B cell (primary cell): ENCODE measurements around the gene KRT12. TPM values are rescaled to one million over a fixed set of nuclear protein-coding genes. Genes with fewer than 3 reads are reported as not detected.

Source experiments
- ATAC-seq: fragments of 200-7000 bp; cut with Tn5 transposase; one replicate; pipeline ENCODE4 v1.10.0; 2021; ENCODE audit warnings: low read depth, mild to moderate bottlenecking, moderate number of reproducible peaks, moderate library complexity
- CTCF ChIA-PET: fragments of 350-600 bp; sonication (Branson Sonifier 250); formaldehyde crosslinking; loops from one replicate; lab custom pipeline; 2021; ENCODE audit warnings: antibody characterized with exemption, inconsistent platforms; lab: Charles Lee
- POLR2A ChIA-PET: fragments of 350-600 bp; sonication (Branson Sonifier 250); formaldehyde crosslinking; loops from one replicate; lab custom pipeline; 2021; ENCODE audit warnings: antibody characterized with exemption; lab: Charles Lee
- DNase-seq: peaks from one replicate; pipeline ENCODE4 v3.0.0; 2013
- H2AFZ ChIP-seq: 2 replicates; pipeline ENCODE4 v1.6.1; 2012; ENCODE audit warnings: mild to moderate bottlenecking, low read depth, low read length; ENCODE audit not compliant: insufficient read depth, poor library complexity, severe bottlenecking
- H3K27ac ChIP-seq, 2 donors: 1 replicate in 1 of 2; 2 replicates in 1 of 2; pipeline ENCODE4 v1.5.1; 2012 to 2013; ENCODE audit warnings: low read length in 2 of 2, mild to moderate bottlenecking in 2 of 2, moderate library complexity in 1 of 2
- H3K27me3 ChIP-seq, 4 experiments: fragments of 200-600 bp in 1 of 4; sonication (generic) in 1 of 4; replicated peaks in 1 of 4; 1 replicate in 2 of 4; 2 replicates in 2 of 4; pipeline versions ENCODE4 v1.6.1 to v1.7.0; 2013 to 2016; ENCODE audit warnings: low read length in 3 of 4, mild to moderate bottlenecking in 2 of 4, mixed read lengths in 1 of 4, moderate library complexity in 1 of 4; ENCODE audit not compliant: insufficient read depth in 4 of 4, control insufficient read depth in 3 of 4; ENCODE audit errors: control extremely low read depth in 1 of 4
- H3K36me3 ChIP-seq, 2 experiments: replicated peaks in 1 of 2; 1 replicate in 1 of 2; 2 replicates in 1 of 2; pipeline versions ENCODE4 v1.6.1 to v1.7.1; 2013; ENCODE audit warnings: low read length in 1 of 2; ENCODE audit not compliant: insufficient read depth in 2 of 2, control insufficient read depth in 1 of 2; ENCODE audit errors: control extremely low read depth in 1 of 2, extremely low read depth in 1 of 2
- H3K4me1 ChIP-seq, 2 donors: fragments of 200-600 bp in 1 of 2; sonication (generic) in 1 of 2; 1 replicate in 1 of 2; 2 replicates in 1 of 2; pipeline versions ENCODE4 v1.5.1 to v1.6.1; 2013 to 2017; ENCODE audit warnings: low read length in 2 of 2; ENCODE audit not compliant: control insufficient read depth in 2 of 2, insufficient read depth in 2 of 2
- H3K4me2 ChIP-seq: replicated peaks from 2 replicates; pipeline ENCODE3; 2012; ENCODE audit warnings: mild to moderate bottlenecking, low read depth, low read length; ENCODE audit not compliant: poor library complexity, severe bottlenecking
- H3K4me3 ChIP-seq, 5 experiments: fragments of 200-600 bp in 1 of 5; sonication (generic) in 1 of 5; 1 replicate in 3 of 5; 2 replicates in 2 of 5; pipeline versions ENCODE4 v1.5.1 to v1.7.0; 2011 to 2016; ENCODE audit warnings: low read length in 4 of 5, mild to moderate bottlenecking in 4 of 5, low read depth in 2 of 5, control low read depth in 1 of 5, moderate library complexity in 1 of 5; ENCODE audit not compliant: insufficient read depth in 1 of 5; ENCODE audit errors: control extremely low read depth in 1 of 5, extremely low read depth in 1 of 5
- H3K79me2 ChIP-seq: fragments of 200-600 bp; sonication (generic); one replicate; pipeline ENCODE4 v1.6.0; 2016; ENCODE audit warnings: low read length; ENCODE audit not compliant: control insufficient read depth, insufficient read depth
- H3K9ac ChIP-seq: fragments of 200-600 bp; sonication (generic); 2 replicates; pipeline ENCODE4 v1.6.1; 2017; ENCODE audit warnings: mild to moderate bottlenecking, low read length, moderate library complexity
- H3K9me3 ChIP-seq, 3 donors: one replicate each; pipeline versions ENCODE4 v1.6.1 to v1.7.1; 2013; ENCODE audit warnings: low read length in 2 of 3; ENCODE audit not compliant: control insufficient read depth in 2 of 3, insufficient read depth in 1 of 3; ENCODE audit errors: control extremely low read depth in 1 of 3
- H4K20me1 ChIP-seq: 2 replicates; pipeline ENCODE4 v1.6.0; 2012; ENCODE audit warnings: mild to moderate bottlenecking, low read length; ENCODE audit not compliant: insufficient read depth, control insufficient read depth, poor library complexity, severe bottlenecking
- H3K27ac Mint-ChIP-seq: one replicate; pipeline ENCODE4 v1.8.0; 2021; ENCODE audit warnings: mixed read lengths
- H3K27me3 Mint-ChIP-seq: one replicate; pipeline ENCODE4 v1.8.0; 2021; ENCODE audit warnings: mixed read lengths
- H3K4me1 Mint-ChIP-seq: one replicate; pipeline ENCODE4 v1.8.0; 2021; ENCODE audit warnings: mixed read lengths
- H3K4me3 Mint-ChIP-seq: one replicate; pipeline ENCODE4 v1.8.0; 2021; ENCODE audit warnings: mixed read lengths
- H3K9me3 Mint-ChIP-seq: one replicate; pipeline ENCODE4 v1.8.0; 2022; ENCODE audit warnings: mixed read lengths; ENCODE audit not compliant: insufficient read depth
- CTCF ChIP-seq: fragments of 200-600 bp; IDR thresholded peaks from one replicate; pipeline ENCODE4 v1.8.0; 2022; ENCODE audit warnings: antibody characterized with exemption, mild to moderate bottlenecking
- EZH2 ChIP-seq: IDR thresholded peaks from 2 replicates; pipeline ENCODE4 v1.6.1; 2012; ENCODE audit warnings: borderline replicate concordance, low read depth, mild to moderate bottlenecking, moderate library complexity, low read length; ENCODE audit not compliant: insufficient read depth, poor library complexity, severe bottlenecking
- WGBS: methylation state at CpG from one replicate; pipeline ENCODE4 v1.1.5; 2013; ENCODE audit warnings: missing lambda C conversion rate; ENCODE audit not compliant: insufficient coverage; 5-methylcytosine and 5-hydroxymethylcytosine counted together
- intact Hi-C: fragments of 100-400 bp; cut with micrococcal nuclease; formaldehyde crosslinking; loops from one replicate; pipeline ENCODE4 v1.10.0; 2022
- polyA plus RNA-seq: library from polyadenylated mRNA; depleted of rRNA; stranded (reverse); fragments of >200 nt; gene quantifications from 2 replicates; pipeline ENCODE4 v1.2.3, GENCODE V29; 2012
- total RNA-seq, 2 donors: library from RNA; stranded (reverse); fragments of 120-200 nt in 1 of 2; gene quantifications; 1 replicate in 1 of 2; 2 replicates in 1 of 2; pipeline versions ENCODE4 v1.2.3 to v1.2.4, GENCODE V29; 2013 to 2022

Gene KRT12
- total and polyA plus RNA-seq, 2 donors (not counting 1 experiment from before 2014, with no cell fraction given): not detected

GRCh38 chr17:40822132-40822812, 44.8 kb downstream of the KRT12 start, which contains the start of gene KRT10:
TSS of gene KRT10 (minus strand) at chr17:40822614. CDS start at chr17:40822585, 29 bp downstream.
- Histone ChIP-seq H3K9me3 (peaks cover 0 to 3% (median 1%) of the 10 kb centered on the region in 3 donors), H3K79me2 (peaks cover 11% of the 10 kb centered on the region), H2AFZ (no peak within 1 kb of the TSS), H3K27me3 (peaks cover 0 to 3% (median 0%) of the 10 kb centered on the region in 4 experiments), H3K27ac (no peak within 1 kb of the TSS), H3K4me1 (peaks cover 8 to 13% of the 10 kb centered on the region in 2 donors), H4K20me1 (no peaks in the 10 kb centered on the region), H3K4me2 (no peak within 1 kb of the TSS), H3K36me3 (peaks cover 0 to 6% of the 10 kb centered on the region in 2 experiments), H3K4me3 (no peak within 1 kb of the TSS), H3K9ac (no peak within 1 kb of the TSS)
- H3K27me3 Mint-ChIP-seq: peaks cover 21% of the 10 kb centered on the region
- ATAC-seq (no peak), DNase-seq (no peak)
- H3K9me3 Mint-ChIP-seq: peaks cover 2% of the 10 kb centered on the region
- 84% methylated on average over 4 of the region's 7 CpGs for WGBS
- ChIA-PET POLR2A (interaction anchor here (0.7 kb wide), 1 partner anchor 389 kb away, joined by 4 read pairs; no protein-coding TSS in a partner anchor), CTCF (interaction anchor here (1.0 to 1.3 kb wide), 2 partner anchors 9 to 16 kb away, joined by 3 read pairs; no protein-coding TSS in a partner anchor)
- intact Hi-C loops: no loop called here
- TF ChIP-seq EZH2 (no peak), CTCF (no peak)
- H3K4me3 Mint-ChIP-seq: no peak within 1 kb of the TSS
- H3K27ac Mint-ChIP-seq: no peak within 1 kb of the TSS
- peaks cover 18% of the 10 kb centered on the region for H3K4me1 Mint-ChIP-seq

GRCh38 chr17:40821536-40821935, 45.5 kb downstream of the KRT12 start:
- intact Hi-C loops: no loop called here
- DNase-seq (no peak), ATAC-seq (no peak)
- Histone ChIP-seq H3K79me2 (peaks cover 10% of the 10 kb centered on the region), H3K4me3 (no peak overlapping the region), H3K4me1 (peaks cover 8 to 13% of the 10 kb centered on the region in 2 donors), H2AFZ (no peak overlapping the region), H3K27ac (no peak overlapping the region), H3K4me2 (no peak overlapping the region), H3K9me3 (peaks cover 0 to 3% (median 1%) of the 10 kb centered on the region in 3 donors), H3K9ac (no peak overlapping the region), H3K36me3 (peaks cover 0 to 12% of the 10 kb centered on the region in 2 experiments), H4K20me1 (no peaks in the 10 kb centered on the region), H3K27me3 (peaks cover 0 to 3% (median 0%) of the 10 kb centered on the region in 4 experiments)
- CTCF ChIA-PET: interaction anchor here (1.3 kb wide), 1 partner anchor 15 kb away, joined by 3 read pairs; no protein-coding TSS in a partner anchor
- H3K27ac Mint-ChIP-seq: no peak overlapping the region
- TF ChIP-seq CTCF (no peak), EZH2 (no peak)
- H3K4me3 Mint-ChIP-seq: no peak overlapping the region
- peaks cover 17% of the 10 kb centered on the region for H3K27me3 Mint-ChIP-seq
- peaks cover 18% of the 10 kb centered on the region for H3K4me1 Mint-ChIP-seq
- POLR2A ChIA-PET: no interaction called here
- peaks cover 2% of the 10 kb centered on the region for H3K9me3 Mint-ChIP-seq
